Measurements from ENCODE around the gene PHAX.
"Not testable (repeated sequence)": the region's sequence is repeated elsewhere in the genome, so short reads cannot be mapped to it uniquely, and the experiment has no call there.

Gene PHAX
- long read RNA-seq, full-length matches to known transcripts, result 22 of 32 reads
- long read RNA-seq, partial matches to known transcripts, result 3 of 32 reads
- long read RNA-seq, other reads (novel, unspliced or antisense), result 7 of 32 reads

GRCh38 chr5:126600631-126601511 is at the start of gene PHAX:
Gene PHAX, plus strand, starts transcription at chr5:126600947. Its CDS starts 16 bp downstream, at chr5:126600963.
- peak; percentile 35 to 51 for DNase-seq (ENCODE audit: low read depth in 1 of 2, low spot score in 1 of 2)
- Histone ChIP-seq H3K27ac (replicated peaks) (peak within 1 kb of the TSS; percentile 74), H3K4me3 (replicated peaks; ENCODE audit: insufficient read depth, low read length) (peak within 1 kb of the TSS; percentile 86), H3K27me3 (ENCODE audit: insufficient read depth, poor library complexity, severe bottlenecking) (no peaks in the 10 kb centered on the region)
- TF ChIP-seq GABPA (IDR thresholded peaks at IDR 0.05; ENCODE audit: low read depth), result peak; percentile 82
- TF ChIP-seq REST (IDR thresholded peaks at IDR 0.05; ENCODE audit: insufficient replicate concordance, low read depth), result no peak
- peak; percentile 61; the same call in 1 of the 2 replicates for TF ChIP-seq POLR2AphosphoS5 (IDR thresholded peaks at IDR 0.05; ENCODE audit: low read depth)
- TF ChIP-seq, protein P1, sequence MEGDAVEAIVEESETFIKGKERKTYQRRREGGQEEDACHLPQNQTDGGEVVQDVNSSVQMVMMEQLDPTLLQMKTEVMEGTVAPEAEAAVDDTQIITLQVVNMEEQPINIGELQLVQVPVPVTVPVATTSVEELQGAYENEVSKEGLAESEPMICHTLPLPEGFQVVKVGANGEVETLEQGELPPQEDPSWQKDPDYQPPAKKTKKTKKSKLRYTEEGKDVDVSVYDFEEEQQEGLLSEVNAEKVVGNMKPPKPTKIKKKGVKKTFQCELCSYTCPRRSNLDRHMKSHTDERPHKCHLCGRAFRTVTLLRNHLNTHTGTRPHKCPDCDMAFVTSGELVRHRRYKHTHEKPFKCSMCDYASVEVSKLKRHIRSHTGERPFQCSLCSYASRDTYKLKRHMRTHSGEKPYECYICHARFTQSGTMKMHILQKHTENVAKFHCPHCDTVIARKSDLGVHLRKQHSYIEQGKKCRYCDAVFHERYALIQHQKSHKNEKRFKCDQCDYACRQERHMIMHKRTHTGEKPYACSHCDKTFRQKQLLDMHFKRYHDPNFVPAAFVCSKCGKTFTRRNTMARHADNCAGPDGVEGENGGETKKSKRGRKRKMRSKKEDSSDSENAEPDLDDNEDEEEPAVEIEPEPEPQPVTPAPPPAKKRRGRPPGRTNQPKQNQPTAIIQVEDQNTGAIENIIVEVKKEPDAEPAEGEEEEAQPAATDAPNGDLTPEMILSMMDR (IDR thresholded peaks at IDR 0.05; ENCODE audit: insufficient read depth, low read length), result peak; percentile 35

- H3K27ac ChIP-seq (replicated peaks), result no peak overlapping the region
- no peak overlapping the region for H3K4me3 ChIP-seq (replicated peaks; ENCODE audit: insufficient read depth, low read length)
- no peaks in the 10 kb centered on the region for H3K27me3 ChIP-seq (ENCODE audit: insufficient read depth, poor library complexity, severe bottlenecking)
- DNase-seq (ENCODE audit: low read depth in 1 of 2, low spot score in 1 of 2), result no peak
- TF ChIP-seq GABPA (IDR thresholded peaks at IDR 0.05; ENCODE audit: low read depth) (no peak), REST (IDR thresholded peaks at IDR 0.05; ENCODE audit: insufficient replicate concordance, low read depth) (no peak), SPI1 (IDR thresholded peaks at IDR 0.05; ENCODE audit: borderline replicate concordance, low read depth) (no peak), POLR2AphosphoS5 (IDR thresholded peaks at IDR 0.05; ENCODE audit: low read depth) (no peak)
- TF ChIP-seq, protein P1 (IDR thresholded peaks at IDR 0.05; ENCODE audit: insufficient read depth, low read length), result no peak
Observed at GRCh38 chr5:126552614-126553013, 48.1 kb upstream of the PHAX start.

GRCh38 chr5:126555101-126555500 is 45.6 kb upstream of the PHAX start:
- not testable (repeated sequence) for H3K27me3 ChIP-seq (ENCODE audit: insufficient read depth, poor library complexity, severe bottlenecking)

GRCh38 chr5:126561908-126562307 is 38.8 kb upstream of the PHAX start:
- no peak overlapping the region for H3K27ac ChIP-seq (replicated peaks)
- TF ChIP-seq SPI1 (IDR thresholded peaks at IDR 0.05; ENCODE audit: borderline replicate concordance, low read depth), result no peak
- TF ChIP-seq POLR2AphosphoS5 (IDR thresholded peaks at IDR 0.05; ENCODE audit: low read depth), result no peak
- TF ChIP-seq, protein P1 (IDR thresholded peaks at IDR 0.05; ENCODE audit: insufficient read depth, low read length), result no peak
- TF ChIP-seq REST (IDR thresholded peaks at IDR 0.05; ENCODE audit: insufficient replicate concordance, low read depth), result no peak
- no peak for TF ChIP-seq GABPA (IDR thresholded peaks at IDR 0.05; ENCODE audit: low read depth)
- H3K4me3 ChIP-seq (replicated peaks; ENCODE audit: insufficient read depth, low read length), result no peak overlapping the region
- DNase-seq (ENCODE audit: low read depth in 1 of 2, low spot score in 1 of 2), result no peak
- H3K27me3 ChIP-seq (ENCODE audit: insufficient read depth, poor library complexity, severe bottlenecking), result no peaks in the 10 kb centered on the region

More at GRCh38 chr5:126555101-126555500, 45.6 kb upstream of the PHAX start:
- not testable (repeated sequence) for H3K27ac ChIP-seq (replicated peaks); H3K4me3 ChIP-seq (replicated peaks; ENCODE audit: insufficient read depth, low read length); DNase-seq (ENCODE audit: low read depth in 1 of 2, low spot score in 1 of 2)

Data from HL-60 (cell line).